SH-SY5Y (cell line): ENCODE data around the gene CIDEA.

Experiments used
- GATA2 ChIP-seq: IDR thresholded peaks from 2 replicates; pipeline ENCODE4 v1.6.1; 2011; ENCODE audit warnings: mild to moderate bottlenecking, low read depth, low read length
- GATA3 ChIP-seq: IDR thresholded peaks from 2 replicates; pipeline ENCODE4 v1.6.1; 2011; ENCODE audit warnings: low read depth, mild to moderate bottlenecking, low read length, moderate library complexity

DNA sequence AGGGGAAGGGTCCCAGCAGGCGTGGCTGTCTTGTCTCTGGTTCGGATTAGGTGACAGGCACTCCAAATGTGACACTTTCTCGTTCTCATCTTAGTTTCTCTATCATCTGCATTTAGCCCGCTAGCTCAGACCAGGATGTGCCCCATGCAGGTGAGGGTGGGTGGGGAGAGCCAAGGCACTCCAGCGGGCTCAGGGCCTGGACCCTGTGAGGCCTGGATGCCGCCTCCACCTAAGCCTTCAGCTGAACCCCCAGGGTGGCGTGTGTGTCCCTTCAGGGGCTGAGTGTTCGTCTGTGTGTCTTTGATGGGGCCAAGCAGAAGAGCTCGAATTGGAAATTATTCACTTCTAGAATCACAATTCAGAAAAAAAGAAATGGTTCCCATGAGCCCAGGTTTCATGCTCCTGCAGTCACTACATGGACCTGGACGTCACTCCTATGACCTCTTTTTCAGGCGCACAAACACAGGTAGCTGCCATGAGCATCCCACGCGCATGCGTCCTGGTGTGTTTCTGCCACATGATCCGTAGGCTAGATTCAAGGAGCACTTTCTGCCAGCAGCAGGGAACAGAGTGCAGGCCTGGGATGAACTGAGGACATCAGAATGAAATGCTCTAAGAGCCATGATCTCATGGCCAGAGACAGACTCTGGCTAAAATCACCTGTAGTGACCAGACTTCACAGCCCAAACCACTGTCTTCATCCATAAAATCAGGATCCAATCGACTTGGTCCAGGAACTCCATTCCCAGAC, 25.8 kb downstream of the CIDEA start:
- TF ChIP-seq GATA2 = no peak
- TF ChIP-seq GATA3 = no peak
